NCI-H510A treated with DMSO at 0.1 percent for 48 hours (cell line): ENCODE results near the gene UNC119.

Source experiments
- DNase-seq: peaks from one replicate; lab custom pipeline; 2025; lab: John Stamatoyannopoulos, UW

Gene UNC119

DNA sequence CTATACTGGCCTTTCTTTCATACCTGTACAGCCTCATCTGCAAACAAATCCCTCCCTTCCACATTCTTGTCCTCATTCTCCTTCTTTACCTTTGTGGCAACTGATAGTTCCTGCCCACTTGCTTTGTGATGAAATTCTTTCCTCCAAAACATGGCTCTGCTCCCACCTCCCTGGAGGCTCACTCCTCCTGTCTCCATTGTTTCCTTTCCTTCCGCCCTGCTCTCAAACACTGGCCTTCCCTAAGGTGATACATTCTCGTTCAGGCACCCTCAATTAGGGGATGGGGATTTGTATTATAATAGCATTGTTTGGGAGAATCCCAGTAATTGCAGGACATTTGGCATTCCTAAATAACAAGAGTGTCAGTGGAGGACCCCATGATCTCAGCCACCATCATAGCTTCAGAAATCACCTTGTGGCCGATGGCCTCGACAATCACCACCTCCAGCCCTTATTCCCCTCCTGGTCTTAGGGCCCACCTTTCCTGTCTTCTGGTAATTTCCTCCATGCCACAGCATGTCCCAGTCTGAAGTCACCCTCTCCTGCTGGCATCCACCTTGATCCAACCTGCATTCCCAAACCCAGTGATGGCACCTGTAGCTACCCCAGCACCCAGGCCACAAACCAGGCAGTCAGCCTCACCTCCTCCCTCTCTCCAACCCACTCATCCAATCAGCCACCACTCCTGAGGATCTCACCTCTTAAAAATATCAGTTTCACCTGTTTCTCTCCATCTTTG is 7.9 kb downstream of the UNC119 start:
- no peak for DNase-seq

DNA sequence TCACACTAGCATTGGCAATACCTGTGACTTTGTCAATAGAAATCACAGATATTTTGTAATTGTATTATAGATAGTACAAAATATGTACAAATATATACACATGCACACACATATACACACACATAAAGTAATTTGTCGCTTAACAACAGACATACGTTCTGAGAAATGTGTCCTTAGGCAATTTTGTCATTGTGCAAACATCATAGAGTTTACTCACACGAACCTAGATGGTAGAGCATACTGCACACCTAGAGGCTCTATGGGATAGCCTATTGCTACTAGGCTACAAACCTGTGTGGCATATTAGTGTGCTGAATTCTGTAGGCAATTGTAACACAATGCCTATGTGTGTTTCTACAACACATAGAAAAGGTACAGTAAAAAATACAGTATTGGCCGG is 11.0 kb downstream of the UNC119 start:
- DNase-seq: no peak

DNA sequence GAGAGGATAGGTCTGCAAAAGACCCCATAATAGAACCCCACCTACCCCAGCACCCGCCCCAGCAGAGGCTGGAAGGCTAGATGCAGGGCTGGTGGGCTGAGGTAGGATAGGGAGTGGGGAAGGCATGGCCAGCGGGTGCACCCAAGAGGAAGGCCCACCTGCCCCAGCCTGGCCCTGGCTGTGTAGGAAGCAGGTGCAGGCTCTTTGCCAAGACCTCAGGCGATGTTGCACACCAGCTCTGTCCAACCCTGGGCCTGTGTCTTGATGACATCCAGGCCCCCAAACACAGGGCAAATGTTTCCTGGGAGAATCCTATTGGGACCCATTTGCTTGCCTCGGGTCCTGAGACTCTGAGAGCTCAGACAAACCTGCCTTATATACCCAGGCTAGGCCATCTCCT is 12.2 kb downstream of the UNC119 start:
- DNase-seq: no peak

- DNase-seq: no peak
Observed at GRCh38 chr17:28538296-28538895, 14.0 kb downstream of the UNC119 start.

GRCh38 chr17:28537219-28537610 is 15.2 kb downstream of the UNC119 start:
- DNase-seq: no peak

DNA sequence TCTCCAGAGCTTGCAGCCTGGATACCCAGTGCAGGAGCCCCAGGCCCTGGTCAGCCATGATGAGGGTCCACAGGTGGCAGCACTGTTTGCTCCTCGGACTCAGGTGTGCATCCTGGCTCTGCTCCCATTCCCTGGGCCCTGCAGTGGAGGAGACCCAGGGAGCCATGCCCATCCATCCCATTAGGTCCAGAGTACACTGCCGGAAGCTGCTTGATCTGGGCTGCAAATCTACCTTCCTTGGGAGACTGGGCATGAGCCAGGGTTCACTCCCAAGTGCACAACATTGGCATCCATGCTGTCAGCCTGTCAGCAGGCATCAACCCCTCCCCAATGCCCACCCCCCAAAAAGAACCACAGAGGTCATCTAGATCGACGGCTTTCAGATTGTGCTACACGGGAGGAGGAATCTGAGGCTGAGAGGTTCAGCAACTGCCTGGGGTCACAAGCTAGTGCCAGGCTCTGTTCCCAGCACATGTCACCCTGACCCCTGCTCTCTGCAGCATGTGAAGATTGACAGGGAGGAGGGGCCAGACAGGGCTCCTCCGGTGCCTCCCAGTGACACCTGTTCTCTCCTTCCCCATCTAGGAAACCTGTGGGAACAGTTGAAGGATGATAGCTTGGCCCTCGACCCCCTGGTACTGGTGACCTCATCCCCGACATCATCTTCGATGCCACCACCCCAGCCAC is 15.7 kb downstream of the UNC119 start:
- no peak for DNase-seq

DNA sequence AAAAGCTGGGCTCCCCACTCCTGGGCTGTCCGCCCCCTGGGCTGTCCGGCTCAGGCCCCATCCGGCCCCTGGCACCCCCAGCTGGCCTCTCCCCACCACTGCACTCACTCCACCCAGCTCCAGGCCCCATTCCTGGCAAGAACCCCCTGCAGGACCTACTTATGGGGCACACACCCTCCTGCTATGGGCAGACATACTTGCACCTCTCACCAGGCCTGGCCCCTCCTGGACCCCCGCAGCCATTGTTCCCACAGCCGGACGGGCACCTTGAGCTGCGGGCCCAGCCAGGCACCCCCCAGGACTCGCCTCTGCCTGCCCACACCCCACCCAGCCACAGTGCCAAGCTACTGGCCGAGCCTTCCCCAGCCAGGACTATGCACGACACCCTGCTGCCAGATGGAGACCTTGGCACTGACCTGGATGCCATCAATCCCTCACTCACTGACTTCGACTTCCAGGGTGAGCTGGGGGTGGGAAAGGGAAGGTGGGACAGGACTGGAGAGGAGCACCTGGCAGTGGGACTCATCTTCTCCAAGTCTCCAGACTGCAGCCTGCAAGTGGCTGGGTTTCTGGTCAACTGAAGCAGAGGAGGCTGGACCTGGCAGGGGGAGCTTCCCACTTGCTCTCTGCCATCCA is 17.6 kb downstream of the UNC119 start:
- no peak for DNase-seq

GRCh38 chr17:28533091-28533807 is 19.2 kb downstream of the UNC119 start:
- DNase-seq: no peak

- DNase-seq: no peak
Observed at GRCh38 chr17:28532050-28532960, 20.1 kb downstream of the UNC119 start.

DNA sequence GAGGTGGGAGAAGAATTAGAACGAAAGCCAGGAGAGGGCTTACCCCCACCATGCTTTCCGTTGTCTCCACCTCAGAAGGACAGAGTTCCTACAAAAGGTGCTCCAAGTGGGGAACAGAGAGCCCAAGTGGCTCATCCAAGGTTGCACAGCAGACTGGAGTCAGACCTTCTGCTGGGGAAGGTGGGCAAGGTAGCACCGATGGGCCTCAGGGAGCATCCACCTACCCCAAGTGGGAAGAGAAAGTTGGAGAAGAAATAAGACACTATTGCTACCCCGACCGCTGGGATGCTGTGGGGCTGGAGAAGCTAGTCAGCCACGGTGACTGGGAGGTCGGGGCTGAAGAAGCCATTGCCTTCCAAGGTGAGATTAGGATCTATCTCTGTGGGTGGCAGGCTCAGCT is 21.5 kb downstream of the UNC119 start:
- DNase-seq: no peak

- DNase-seq: no peak
Observed at GRCh38 chr17:28530250-28530649, 22.2 kb downstream of the UNC119 start.

DNA sequence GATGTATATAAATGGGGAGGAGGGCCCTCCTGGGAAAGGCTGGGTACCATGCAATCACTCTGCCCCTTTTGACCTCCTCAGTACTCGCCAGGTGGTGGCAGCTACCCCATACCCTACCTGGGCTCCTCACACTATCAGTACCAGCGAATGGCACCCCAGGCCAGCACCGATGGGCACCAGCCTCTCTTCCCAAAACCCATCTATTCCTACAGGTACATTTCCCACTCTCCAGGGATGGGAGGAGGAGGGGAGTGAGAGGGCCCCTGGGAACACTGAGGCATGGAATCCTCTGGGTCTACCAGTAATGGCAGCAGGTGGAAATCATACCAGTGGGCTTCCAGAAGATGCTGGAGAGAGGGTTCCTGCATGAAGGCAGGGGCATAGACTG is 23.4 kb downstream of the UNC119 start:
- no peak for DNase-seq

DNA sequence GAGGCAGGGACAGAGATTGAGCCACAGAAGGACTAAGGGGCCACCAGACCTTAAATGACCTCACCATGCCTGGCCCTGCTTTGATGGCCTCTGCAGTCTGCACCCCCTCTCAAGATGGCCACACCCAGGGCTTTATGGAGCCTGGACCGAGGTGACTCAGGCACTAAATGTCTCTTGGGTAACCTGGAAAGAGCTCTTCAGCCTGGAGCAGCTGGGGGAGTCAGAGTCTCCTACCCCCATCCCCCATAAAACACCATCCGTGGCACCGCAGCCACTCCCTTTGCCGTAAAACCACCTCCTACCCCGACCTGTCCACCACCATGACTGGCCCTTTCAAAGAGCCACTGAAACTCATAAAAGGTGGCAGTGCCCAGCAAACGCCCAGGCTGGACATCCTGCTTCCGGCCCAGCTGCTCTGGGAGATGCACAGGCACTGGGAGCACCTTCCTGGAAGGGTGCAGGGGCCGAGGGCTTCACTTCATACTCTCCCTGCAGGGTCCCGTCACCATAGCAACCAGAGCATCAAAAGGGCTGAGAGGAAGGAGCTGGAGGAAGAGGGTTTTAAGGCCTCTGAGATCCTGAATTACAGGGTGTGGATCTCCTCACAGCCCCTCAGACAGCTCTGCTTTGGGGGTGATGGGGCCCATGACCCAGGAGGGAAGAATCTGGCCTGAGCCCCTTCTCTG is 24.0 kb downstream of the UNC119 start:
- no peak for DNase-seq

- DNase-seq: no peak
Observed at GRCh38 chr17:28527859-28528258, 24.6 kb downstream of the UNC119 start.

- no peak for DNase-seq
Observed at GRCh38 chr17:28527181-28527681, 25.2 kb downstream of the UNC119 start.

DNA sequence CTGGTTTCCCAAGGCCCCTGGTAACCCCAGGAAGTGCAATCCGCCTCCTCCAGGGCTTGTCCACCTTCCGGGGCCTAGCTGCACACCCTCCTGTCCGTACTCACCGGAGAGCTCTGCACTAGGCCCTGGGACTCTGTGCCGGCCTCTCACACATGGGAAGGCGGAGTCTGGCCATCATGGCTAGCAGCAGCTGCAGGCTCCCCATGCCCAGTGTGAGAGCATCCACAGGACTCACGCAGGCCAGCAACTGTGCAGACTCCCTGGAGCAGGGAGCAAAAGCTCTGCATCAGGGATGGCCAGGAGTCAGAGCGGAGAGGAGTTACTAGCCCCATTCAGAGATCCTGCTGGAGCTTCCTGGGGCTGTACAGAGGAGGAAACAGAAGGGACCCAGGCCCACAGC is 26.0 kb downstream of the UNC119 start:
- no peak for DNase-seq

GRCh38 chr17:28524476-28525424 is 27.7 kb downstream of the UNC119 start:
- no peak for DNase-seq

- no peak for DNase-seq
Observed at GRCh38 chr17:28523876-28524275, 28.5 kb downstream of the UNC119 start.

DNA sequence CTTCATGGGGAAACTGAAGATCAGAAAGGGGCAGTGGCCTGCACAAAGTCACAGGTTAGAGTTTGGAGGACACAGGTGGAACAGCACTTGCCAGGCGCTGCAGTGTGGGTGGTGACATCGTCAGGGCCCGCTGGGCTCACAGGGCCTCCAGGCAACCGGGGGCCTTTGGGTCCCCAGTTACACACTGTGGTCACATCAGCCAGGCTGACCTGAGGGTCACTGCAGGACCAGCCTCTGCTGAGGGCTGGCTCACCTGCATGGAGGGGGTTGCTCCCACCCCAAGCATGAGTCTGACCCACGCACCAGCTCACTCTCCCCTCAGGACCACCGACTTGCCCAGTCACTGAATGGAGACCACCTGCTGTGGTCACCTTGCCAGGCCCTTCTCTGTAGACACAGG is 29.2 kb downstream of the UNC119 start:
- DNase-seq: no peak
